ENCODE measurements around the gene PSMA3.

- no peak for TF ChIP-seq CC2D1A (IDR thresholded peaks at IDR 0.05)
- peak; percentile 89 for TF ChIP-seq POLR2A (conservative IDR thresholded peaks at IDR 0.05)
- no peak for TF ChIP-seq ZNF431 (CRISPR knock-in tag; IDR thresholded peaks at IDR 0.05)
- TF ChIP-seq, protein P1, sequence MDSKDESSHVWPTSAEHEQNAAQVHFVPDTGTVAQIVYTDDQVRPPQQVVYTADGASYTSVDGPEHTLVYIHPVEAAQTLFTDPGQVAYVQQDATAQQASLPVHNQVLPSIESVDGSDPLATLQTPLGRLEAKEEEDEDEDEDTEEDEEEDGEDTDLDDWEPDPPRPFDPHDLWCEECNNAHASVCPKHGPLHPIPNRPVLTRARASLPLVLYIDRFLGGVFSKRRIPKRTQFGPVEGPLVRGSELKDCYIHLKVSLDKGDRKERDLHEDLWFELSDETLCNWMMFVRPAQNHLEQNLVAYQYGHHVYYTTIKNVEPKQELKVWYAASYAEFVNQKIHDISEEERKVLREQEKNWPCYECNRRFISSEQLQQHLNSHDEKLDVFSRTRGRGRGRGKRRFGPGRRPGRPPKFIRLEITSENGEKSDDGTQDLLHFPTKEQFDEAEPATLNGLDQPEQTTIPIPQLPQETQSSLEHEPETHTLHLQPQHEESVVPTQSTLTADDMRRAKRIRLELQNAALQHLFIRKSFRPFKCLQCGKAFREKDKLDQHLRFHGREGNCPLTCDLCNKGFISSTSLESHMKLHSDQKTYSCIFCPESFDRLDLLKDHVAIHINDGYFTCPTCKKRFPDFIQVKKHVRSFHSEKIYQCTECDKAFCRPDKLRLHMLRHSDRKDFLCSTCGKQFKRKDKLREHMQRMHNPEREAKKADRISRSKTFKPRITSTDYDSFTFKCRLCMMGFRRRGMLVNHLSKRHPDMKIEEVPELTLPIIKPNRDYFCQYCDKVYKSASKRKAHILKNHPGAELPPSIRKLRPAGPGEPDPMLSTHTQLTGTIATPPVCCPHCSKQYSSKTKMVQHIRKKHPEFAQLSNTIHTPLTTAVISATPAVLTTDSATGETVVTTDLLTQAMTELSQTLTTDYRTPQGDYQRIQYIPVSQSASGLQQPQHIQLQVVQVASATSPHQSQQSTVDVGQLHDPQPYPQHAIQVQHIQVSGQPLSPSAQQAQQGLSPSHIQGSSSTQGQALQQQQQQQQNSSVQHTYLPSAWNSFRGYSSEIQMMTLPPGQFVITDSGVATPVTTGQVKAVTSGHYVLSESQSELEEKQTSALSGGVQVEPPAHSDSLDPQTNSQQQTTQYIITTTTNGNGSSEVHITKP (IDR thresholded peaks at IDR 0.05; ENCODE audit: partially characterized antibody): peak; percentile 31
- no peak for TF ChIP-seq ARHGAP35 (IDR thresholded peaks at IDR 0.05; ENCODE audit: partially characterized antibody)
- TF ChIP-seq GTF3C2 (IDR thresholded peaks at IDR 0.05; ENCODE audit: borderline replicate concordance, extremely low read depth, insufficient read length): no peak
- peak; percentile 79 for TF ChIP-seq TAF9B (IDR thresholded peaks at IDR 0.05; ENCODE audit: partially characterized antibody)
- no peak for TF ChIP-seq TRIM25 (IDR thresholded peaks at IDR 0.05; ENCODE audit: borderline replicate concordance)
- no peak; the same call in 1 of the 2 replicates for TF ChIP-seq CREM (IDR thresholded peaks at IDR 0.05; ENCODE audit: low read depth)
Measured at GRCh38 chr14:58244556-58245387, at the start of gene PSMA3.

Measured in K562 (cell line).